Stimulated activated CD4-positive, alpha-beta T cell treated with anti-CD3 and anti-CD28 coated beads, TNF-alpha, amount 100 ng/mL, for 24 hours (primary cell): ENCODE data around the gene CD207.
"Not testable (repeated sequence)": the region's sequence is repeated elsewhere in the genome, so short reads cannot be mapped to it uniquely, and the experiment has no call there.

Source experiments
- DNase-seq, 3 experiments: peaks; one replicate each; pipeline ENCODE4 v3.0.0-alpha.2; 2020; ENCODE audit warnings: low read depth in 3 of 3

CD207 gene

DNA sequence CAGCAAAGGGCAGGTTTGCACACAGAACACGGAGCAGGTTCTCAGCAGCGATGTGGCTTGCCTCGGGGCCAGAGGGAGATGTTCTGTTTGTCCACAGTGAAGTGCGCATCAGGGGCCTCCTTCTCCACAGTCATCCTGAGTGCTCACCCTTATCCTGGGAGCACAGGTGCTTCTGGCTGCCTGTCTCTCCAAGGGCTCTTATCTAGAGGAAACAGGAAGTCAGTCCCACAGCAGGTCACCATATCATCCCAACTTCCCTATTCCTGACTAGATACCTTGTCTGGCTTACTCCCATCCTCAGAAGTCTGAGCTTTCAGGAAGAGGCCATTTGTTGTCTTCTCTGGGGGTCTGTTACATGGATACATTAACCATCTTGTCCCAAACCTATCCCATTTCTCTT is at the start of gene CD207:
CD207 (minus strand) TSS at position 174 of the 400 bp plus-strand sequence; CDS start at position 134, 40 bp downstream.
- no peak for DNase-seq

DNA sequence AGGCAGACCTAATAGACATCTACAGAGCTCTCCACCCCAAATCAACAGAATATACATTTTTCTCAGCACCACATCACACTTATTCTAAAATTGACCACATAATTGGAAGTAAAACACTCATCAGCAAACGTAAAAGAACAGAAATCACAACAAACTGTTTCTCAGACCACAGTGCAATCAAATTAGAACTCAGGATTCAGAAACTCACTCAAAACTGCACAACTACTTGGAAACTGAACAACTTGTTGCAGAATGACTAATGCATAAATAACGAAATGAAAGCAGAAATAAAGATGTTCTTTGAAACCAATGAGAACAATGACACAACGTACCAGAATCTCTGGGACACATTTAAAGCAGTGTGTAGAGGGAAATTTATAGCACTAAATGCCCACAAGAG is 42.9 kb upstream of the CD207 start:
- not testable (repeated sequence) for DNase-seq

DNA sequence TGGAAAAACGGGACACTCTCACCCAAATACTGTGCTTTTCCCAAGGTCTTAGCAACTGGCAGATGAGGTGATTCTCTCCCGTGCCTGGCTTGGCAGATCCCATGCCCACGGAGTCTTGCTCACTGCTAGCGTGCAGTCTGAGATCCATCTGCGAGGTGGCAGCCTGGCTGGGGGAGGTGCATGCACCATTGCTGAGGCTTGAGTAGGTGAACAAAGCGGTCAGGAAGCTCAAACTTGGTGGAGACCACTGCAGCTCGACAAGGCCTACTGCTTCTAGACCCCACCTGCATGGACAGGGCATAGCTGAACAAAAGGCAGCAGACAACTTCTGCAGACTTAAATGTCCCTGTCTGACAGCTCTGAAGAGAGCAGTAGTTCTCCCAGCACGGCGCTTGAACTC is 40.5 kb upstream of the CD207 start:
- not testable (repeated sequence) for DNase-seq

DNA sequence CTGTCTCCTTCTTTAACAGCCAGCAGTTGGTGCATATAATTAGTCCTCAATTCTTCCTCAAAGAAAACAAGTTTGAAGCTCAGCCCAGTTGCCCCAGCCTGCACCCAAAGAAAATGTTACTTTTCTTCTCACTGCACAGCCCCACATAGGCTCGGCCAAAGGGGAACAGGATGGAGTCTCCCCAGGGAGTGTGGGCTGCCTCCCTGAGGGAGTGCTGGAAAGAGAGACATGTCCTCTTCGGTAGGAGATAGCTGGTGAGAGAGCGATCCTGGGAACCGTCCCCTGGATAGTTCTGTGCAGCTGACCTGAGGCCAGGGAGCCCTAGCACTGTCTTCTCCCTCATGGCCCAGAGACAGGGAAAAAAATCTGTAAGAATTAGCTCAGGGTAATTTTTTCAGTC is 37.9 kb upstream of the CD207 start:
- no peak for DNase-seq

DNA sequence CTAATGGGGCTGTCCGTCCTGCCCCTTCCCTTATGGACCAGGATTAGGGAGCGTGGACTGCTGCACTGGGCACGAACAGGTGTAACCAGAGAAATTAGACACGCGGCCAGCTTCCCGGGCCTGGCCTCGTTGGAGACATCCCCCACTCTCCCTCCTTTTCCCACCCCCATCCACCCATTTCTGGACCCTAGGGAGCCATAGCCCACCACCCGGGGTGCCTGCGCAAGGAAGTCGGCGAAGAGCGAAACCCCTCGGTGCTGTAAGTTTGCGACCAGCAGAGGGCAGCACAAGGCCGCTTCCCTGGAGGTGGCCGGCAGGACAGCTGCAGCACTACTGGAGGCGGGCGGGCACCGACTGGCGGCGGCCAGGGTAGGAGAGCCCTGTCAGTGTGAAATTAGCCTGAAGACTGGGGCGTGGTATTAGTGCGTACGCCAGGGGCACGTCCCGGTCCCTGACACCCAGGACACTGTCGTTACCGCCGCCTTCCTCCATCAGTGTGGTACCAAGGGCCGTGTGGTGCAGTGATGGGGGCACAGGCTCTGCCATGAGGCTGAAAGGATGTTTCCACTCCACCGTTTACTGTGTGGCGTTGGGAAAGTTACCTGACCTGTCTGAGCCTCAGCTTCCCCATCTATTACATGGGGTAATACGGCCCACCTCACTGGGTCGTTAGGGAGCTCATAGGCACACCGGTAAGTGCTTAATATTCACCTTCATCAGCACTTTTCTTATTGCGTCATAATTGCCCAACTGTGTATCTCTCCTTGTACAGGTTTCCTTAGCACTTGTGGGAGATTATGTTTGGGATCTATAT is 36.0 kb upstream of the CD207 start:
- peak; percentile 58 to 82 (median 72) for DNase-seq

DNA sequence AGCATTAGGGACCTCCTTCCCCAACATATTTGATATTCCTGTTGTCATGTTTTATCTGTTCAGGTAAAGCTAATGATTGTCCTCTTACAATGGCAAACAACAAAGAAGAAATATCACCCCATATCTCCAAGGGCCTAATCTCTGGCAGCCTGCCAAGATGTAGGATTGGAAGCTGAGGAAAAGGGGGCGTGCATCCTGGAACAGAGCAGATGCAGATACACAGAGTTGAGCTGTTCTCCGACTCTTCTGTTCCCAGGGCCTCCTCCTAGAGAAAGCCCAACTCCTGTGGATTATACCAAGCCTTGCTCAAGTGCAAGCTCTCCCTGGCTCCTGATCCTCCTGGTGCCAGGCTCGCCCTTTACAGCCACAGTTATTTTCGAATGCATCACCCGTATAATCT is 35.2 kb upstream of the CD207 start:
- no peak for DNase-seq

DNA sequence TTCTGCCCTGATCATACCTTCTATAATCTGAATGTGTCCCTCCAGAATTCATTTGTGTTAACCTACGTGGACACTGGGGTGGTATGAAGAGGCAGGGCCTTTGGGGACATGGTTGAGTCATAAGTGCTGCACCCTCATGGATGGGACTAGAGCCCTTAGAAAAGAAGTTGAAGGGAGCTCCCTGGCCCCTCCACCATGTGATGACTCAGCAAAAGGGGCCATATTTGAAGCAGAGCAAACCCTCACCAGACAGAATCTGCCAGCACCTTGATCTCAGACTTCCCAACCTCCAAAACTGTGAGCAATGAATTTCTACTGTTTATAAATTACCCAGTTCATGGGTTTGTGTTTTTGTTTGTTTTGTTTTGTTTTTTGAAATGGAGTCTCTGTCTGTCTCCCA is 33.4 kb upstream of the CD207 start:
- DNase-seq = no peak

DNA sequence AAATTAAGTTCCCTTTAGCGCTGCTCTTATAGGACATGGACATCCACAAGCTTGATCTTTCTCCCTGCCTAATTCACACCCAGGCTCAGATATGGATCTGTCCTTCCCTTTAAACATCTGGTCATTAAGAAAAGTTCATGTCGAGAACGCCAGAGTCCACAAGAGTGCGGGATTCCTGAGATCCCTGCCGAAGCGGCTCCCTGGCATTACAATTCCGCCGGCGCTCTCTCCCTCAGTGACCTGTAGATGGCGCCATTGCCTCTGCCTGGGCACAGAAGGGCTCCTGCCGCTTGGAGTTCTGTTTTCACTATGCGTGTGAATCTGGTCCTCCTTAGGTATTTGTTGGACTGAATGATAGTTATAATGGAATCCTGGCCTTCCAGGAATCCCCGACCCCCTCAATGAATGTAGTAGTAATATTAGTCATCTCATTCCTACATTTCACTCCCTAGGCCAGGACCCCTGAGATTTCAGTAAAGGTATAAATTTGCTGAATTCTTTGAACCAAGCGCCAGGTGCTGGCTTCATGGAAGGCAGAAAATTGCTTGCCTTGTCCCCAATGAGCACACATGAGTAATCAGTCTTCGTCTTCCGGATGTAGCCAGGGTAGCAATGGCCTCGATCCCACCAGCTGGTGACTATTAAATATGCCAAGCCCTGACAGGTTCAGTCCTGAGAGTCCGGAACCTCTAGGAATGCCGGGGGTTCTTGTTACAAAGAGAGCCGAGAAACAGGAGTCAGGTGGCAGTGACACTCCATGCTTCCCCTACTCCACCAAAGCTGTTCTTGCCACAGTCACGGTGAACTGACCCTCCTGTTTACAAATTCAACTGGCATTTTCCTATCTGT is 26.4 kb upstream of the CD207 start:
- DNase-seq = peak; percentile 51 to 72 (median 65)

DNA sequence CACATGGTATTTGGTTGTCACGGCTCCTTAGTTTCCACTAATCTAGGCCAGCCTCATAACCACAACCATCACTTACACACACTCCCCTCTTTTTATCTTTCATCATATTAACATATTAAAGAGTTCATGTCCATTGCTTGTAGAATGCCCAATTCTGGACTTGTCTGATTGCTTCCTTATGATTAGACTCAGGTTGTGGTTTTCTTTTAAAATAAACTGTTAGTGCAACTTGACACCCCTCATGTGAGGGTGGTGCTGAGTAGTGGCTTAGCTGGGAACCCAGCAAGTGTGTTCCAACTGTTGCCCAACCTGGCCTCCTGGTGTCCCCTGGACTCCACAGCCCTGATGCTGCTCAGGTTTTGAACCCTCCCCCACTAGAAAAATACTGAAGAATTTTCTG is 20.1 kb upstream of the CD207 start:
- no peak for DNase-seq

DNA sequence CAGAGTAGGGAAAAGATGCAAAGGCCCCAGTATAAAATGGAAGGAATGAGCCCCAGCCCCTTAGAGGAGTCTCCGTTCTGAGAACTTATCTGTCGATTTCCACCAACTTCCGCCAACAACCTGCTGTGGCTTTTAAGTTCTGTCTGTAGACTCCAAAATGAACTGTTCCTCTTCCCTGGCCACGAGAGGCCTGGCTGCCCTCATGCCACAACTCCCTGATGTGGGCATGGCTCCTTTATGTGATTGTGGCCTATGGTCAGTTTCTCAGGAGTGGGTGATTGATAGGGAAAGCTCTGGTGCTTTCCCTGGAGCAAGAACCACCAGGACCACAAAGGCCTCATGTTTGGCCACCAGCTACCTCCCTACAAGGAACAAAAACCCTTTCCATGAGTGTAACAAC is 18.8 kb upstream of the CD207 start:
- DNase-seq = no peak

DNA sequence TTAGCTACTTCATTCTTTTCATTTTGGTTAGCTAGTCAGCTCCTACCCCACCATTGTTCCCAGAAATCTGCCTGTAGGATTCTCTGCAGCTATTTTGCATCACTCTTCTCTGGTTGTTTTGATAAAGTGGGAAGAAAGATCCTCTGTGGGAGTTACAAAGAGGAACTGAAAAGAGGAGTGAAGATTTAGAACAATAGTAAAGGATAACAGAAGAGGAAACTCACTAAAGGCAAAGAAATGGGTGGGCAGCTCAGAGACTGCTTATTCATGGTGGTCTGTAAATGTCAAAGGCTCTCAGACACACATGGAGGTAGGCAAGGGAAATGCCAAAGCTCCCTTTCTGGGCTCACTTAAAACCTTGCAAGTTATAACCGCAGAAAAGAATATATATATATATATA is 17.2 kb upstream of the CD207 start:
- no peak for DNase-seq

DNA sequence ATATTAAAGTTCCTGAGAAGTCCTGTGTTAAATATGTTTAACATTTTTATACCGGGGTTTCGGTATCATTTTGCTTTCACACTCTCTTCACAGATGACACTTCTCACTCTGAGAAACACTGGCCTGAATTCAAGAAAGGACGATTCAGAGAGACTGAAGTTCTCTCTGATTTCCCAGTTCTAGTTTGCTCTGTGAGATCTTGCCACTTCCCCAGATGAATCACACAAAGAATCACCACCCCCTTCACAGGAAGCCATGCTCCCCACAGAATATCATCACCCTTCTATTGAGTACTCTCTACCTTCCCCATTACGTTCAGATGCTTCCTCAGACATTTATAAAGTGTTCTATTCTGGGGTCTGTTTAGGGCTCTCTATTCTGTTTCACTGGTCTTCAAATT is 16.1 kb upstream of the CD207 start:
- DNase-seq = peak in 1 of 3 experiments; percentile 13

DNA sequence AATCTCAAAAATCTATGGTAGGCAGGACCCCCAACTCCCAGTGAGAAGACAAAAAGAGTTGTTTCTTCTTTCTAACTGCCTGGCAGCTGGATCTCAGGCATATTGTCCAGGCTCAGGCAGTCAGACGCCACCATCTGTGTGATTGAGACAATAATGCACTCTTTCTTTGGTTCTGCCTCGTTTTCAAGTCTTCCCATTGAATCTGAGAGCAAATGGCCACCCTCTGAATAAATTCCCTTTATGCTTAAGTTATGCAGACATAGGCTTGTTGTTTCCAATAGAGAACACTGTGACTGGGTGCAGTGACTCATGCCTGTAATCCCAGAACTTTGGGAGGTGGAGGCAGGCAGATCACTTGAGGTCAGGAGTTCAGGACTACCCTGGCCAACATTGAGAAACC is 15.3 kb upstream of the CD207 start:
- DNase-seq = no peak

DNA sequence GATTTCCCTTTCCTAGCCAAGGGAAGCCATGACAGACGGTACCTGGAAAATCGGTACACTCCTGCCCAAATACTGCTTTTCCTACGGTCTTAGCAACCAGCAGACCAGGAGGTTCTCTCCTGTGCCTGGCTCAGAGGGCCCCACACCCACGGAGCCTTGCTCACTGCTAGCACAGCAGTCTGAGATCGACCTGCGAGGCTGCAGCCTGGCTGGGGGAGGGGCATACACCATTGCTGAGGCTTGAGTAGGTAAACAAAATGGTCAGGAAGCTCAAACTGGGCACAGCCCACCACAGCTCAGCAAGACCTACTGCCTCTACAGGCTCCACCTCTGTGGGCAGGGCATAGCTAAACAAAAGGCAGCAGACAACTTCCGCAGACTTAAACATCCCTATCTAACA is 6.8 kb upstream of the CD207 start:
- DNase-seq = no peak

DNA sequence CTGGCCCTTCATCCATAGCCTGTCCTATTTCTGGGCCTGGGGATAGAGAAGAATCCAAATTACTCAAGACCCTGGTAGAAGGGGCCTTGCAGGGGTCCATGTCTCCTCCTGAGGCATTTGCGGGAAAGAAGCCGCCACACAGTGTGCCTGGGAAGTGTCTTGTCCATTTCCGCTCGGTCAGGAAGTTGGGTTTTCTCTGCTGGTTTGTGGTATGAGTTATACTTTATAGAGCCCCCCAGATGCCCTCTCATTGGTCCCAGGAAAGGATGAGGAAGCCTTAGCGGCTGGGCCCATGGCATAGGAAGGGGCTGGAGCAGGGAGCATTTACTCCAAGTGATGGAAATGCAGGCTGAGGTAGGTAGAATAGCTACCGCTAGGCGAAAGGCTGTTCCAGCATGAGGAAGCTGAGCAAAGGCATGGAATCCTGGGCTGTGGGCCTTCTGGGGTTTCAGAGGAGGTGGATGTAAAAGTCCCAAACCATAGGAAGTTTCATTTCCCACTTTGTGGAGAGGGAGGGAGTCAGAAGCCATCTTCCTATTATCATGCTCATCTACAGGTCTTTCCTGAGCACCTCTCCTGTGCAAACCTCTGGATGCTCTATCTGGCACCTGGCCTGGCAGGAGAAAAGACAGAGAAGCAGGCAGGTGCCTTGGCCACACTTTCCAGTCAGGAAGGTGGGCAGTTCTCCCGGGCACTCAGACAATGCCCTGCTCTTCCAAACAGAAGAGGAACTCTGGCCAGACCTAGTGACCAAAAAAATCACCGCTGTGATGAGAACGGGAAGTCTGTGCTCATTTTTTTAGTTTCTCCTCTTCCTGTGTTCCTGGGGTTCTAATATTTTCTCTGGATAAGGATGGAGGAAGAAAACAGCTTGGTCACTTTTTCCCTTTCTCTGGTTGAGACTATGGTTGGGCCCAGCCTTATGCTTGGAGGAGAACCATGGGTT is 2.6 kb upstream of the CD207 start:
- DNase-seq = no peak

DNA sequence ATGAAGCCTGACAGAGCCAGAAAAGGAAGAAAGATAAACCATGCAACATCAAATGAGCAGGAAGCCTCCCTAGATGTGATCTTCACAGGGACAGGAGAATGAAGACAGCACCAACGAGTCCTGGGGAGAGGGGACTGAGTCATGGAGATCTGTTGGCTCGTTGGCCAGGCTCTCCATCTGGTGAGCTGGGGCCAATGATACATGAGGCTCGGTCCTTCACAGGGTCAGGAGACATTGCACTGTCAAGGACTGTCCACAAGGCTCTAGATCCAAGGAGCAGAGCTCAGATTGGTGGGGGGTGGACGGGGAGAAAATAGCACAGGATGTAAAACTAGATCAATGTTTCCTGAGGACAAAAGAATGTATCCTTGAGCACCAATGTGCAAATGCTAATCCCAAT is 735 bp downstream of the CD207 start:
- DNase-seq = no peak

DNA sequence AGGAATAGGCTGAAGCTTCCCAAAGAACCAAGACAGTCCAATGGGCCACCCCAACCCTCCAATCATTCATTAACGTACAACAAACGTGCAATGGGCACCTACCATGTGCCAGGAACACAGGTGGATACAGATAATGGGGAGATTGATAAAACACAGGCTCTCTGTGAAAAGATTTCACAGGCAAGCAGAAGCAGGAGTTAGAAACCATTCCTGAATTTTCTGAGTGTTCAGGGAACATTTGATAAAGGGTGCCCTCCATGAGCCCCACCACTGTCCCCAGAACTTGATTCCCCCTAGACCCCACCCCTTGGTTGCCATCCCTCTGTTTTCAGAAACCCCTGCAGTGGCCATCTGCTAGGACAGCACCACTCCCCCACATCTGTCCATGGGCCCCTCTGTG is 1.5 kb downstream of the CD207 start:
- no peak for DNase-seq

DNA sequence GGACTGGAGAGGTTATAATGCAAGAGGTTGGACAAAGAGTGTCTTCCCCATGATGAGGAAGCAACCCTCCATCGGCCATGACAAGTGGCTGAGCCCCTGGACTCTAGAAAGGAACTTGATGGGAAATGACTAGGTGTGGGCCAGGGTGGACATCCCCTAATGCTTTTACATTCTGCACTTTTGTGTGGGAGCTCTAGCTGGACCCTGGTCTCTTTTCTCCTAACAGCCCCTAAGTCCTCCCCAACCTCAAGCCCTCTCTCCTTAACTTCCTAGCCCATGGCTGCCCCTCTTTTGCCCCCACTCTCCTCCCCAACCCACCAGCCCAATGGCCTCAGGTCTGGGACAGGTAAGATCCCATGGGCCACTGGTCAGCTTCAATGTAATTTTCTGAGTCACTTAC is 2.4 kb downstream of the CD207 start:
- DNase-seq = no peak

DNA sequence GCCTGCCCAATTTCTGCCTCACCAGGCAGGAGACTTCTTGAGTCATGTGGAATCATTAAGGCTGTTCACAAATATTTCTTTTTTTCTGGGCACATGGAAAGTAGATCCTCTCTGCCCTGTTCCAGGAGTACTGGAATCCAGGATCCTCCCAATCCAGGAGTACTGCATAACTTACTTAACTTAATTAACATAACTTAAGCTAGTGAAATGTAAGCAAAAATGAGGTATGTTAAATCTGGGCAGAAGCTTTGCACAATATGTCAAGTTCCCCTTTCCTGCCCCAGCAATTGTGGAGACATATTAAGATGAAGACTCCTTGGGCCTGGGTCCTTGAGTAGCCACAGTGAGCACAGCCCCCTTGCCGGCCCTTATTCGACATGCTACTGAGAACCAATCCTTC is 3.2 kb downstream of the CD207 start:
- DNase-seq = no peak

DNA sequence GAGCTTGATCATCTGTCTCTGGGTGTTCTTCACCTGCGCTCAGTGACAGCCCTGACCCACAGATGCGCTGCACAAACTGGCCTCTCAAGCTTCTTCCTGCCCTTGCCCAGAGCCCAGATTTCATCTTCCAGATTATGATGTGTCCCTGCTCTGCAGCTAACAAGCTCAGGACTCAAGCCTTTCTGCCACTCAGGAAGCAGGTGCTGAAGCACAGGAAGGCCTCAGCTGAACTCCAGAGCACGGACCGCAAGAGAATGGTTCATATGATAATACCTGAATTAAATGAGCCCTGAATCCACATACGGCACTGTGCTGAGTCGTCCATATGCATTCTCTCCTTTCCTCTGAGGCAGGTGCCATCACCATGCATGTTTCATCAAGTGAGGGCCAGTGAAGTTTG is 3.8 kb downstream of the CD207 start:
- DNase-seq = no peak

DNA sequence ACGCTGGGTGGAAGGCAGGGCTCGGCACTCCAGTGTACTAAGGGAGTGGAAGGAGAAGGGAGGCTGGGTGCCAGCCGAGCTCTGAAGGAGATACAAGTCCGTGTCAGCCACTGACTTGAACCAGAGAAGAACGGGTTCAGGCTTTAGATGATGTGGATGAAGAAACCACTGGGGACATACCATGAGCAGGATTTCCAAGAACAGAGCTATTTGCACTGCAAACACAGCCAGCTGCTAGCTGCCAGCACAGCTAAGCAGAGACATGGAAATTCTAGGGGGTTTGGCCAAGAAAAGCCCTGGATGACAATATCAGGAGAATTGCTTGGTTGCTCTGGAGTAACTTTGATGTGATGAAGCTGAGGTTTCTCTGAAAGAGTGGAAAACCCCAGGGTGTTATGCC is 5.2 kb downstream of the CD207 start:
- DNase-seq = no peak

DNA sequence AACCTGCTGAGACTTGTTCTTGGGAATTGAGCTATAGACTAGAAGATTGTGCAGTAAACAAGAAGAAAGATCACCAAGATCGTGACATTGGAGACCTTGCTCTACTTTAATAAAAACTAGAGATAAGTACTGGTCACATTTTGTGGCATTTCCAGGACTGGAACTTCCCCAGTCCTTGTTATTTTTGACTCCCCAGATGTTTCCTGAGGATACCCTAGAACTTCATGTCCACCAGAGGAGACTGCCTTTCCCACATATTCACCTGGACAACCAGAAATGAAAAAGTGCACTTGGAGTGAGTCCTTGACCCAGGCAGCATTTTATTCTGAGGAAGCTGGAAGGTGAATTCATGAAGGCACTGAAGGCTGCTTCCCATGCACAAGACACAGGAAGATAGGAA is 5.7 kb downstream of the CD207 start:
- no peak for DNase-seq
